Stomach smooth muscle (tissue), 2 donors: Measurements from ENCODE around the gene CDK3.
A peak's percentile ranks its signal among the peaks of the same experiment; 100 is the strongest.
"Not testable (repeated sequence)": the region's sequence is repeated elsewhere in the genome, so short reads cannot be mapped to it uniquely, and the experiment has no call there.

Source experiments
- H3K27ac ChIP-seq: one replicate; pipeline ENCODE4 v1.7.0; 2013; ENCODE audit warnings: mild to moderate bottlenecking, low read length, inconsistent platforms
- H3K27me3 ChIP-seq, 2 donors: one replicate each; pipeline ENCODE4 v1.7.0; 2013; ENCODE audit warnings: low read length in 2 of 2; ENCODE audit not compliant: insufficient read depth in 2 of 2, control insufficient read depth in 1 of 2
- H3K36me3 ChIP-seq, 2 donors: one replicate each; pipeline ENCODE4 v1.7.0; 2013; ENCODE audit warnings: low read length in 2 of 2; ENCODE audit not compliant: control insufficient read depth in 2 of 2, insufficient read depth in 2 of 2
- H3K4me1 ChIP-seq: one replicate; pipeline ENCODE4 v1.7.0; 2013; ENCODE audit warnings: low read length; ENCODE audit not compliant: control insufficient read depth, insufficient read depth
- H3K4me3 ChIP-seq, 2 donors: one replicate each; pipeline ENCODE4 v1.7.0; 2013; ENCODE audit warnings: low read length in 2 of 2
- H3K9ac ChIP-seq, 2 donors: one replicate each; pipeline ENCODE4 v1.7.0; 2013; ENCODE audit warnings: low read length in 2 of 2, mild to moderate bottlenecking in 1 of 2
- H3K9me3 ChIP-seq, 2 donors: one replicate each; pipeline ENCODE4 v1.7.0; 2013; ENCODE audit warnings: low read length in 2 of 2; ENCODE audit not compliant: control insufficient read depth in 2 of 2
- donor health status: healthy.
- donor health status: Pancreatic carcinoma.

Gene CDK3

DNA sequence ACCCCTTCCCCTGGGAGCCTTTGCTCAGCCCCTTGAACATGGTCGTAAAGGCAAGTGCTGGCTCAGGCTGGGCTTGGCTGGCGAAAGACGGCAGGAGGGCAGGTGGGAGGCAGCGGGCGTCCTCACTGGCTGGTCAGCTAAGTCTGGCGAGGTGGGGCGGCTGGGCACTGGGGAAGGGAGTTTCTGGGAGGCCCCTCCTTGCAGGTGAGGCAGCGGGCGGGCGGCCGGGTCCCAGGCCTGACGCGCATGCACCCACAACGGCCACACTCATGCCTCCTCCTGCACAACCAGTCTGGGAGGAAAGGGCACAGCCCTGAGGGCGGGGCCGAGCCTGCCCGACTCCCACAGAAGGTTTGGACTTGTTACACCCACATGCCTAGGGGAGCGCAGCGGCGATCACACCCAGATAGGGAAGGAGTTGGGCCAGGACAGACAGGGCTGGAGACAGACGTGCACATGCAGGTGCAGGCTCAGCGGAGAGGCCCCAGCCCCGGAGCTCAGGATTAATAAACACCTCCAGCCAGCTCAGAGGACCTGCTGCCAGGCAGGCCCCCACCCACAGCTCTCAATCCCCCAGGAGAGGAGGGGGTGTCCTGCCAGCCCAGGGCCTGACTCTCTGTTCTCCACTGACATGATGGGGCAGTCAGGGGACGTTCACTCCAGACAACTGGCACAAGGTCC, 26.6 kb downstream of the CDK3 start, which contains the start of gene EVPL:
EVPL (minus strand) TSS at position 148 of the 681 bp plus-strand sequence; CDS start at position 40, 108 bp downstream.
- H3K4me1 ChIP-seq = no peaks in the 10 kb centered on the region
- H3K27me3 ChIP-seq = no peaks in the 10 kb centered on the region
- H3K9me3 ChIP-seq = no peaks in the 10 kb centered on the region
- no peak within 1 kb of the TSS for H3K9ac ChIP-seq
- H3K36me3 ChIP-seq = no peaks in the 10 kb centered on the region
- no peak within 1 kb of the TSS for H3K4me3 ChIP-seq
- H3K27ac ChIP-seq = no peak within 1 kb of the TSS

DNA sequence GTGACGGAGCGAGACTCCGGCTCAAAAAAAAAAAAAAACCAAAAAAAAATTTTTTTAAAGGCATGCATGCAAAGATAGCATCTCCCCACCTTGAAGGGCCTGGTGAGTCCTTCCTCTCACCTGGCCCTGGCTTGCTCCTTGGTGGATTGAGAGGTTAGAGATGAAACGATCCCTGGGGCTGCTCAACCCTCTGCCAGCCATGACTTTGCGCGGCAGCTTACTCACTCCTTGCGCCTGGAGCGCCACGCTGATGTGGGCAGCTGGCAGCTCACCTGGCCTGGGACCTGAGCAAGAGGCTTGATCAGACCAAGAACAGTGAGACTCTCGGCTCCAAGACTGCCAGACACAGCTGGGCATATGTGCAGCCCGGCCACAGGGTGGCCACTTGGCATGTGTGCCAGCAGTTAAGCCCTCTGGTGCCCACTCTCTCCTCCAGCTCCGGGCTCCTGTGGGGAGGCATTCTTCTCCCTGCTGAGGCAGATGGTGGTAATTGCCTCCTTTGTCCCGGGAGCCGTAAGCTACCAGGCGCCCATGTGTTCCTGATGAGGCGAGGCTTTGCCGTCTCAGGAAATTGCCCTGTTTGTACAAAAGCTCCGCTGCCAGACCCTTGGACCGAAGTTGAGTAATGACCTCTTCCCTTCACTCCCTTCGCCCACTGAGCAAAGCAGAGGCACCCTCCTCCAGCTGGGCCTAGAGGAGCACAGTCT, 31.6 kb downstream of the CDK3 start:
- Histone ChIP-seq H3K27ac (no peak overlapping the region), H3K27me3 (no peaks in the 10 kb centered on the region), H3K9me3 (no peaks in the 10 kb centered on the region), H3K36me3 (no peaks in the 10 kb centered on the region), H3K4me1 (peaks cover 27% of the 10 kb centered on the region), H3K9ac (no peak overlapping the region), H3K4me3 (no peak overlapping the region)

DNA sequence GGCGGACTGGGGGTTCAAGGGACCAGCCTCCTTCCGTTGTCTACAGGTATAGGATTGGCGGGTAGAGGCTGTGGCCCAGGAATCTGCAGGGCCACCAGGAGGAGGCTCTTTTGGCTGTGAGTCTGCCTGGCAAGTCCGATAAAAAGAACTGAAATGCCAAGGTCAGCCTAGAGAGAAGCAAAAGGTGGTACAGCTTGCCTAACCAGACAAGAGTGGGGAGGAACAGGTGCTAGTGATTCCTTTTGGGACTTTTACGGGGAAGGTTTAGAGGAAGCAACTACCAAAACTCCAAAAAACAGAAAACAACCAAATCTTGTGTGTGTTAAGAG, 32.1 kb downstream of the CDK3 start:
- no peak overlapping the region for H3K27ac ChIP-seq

DNA sequence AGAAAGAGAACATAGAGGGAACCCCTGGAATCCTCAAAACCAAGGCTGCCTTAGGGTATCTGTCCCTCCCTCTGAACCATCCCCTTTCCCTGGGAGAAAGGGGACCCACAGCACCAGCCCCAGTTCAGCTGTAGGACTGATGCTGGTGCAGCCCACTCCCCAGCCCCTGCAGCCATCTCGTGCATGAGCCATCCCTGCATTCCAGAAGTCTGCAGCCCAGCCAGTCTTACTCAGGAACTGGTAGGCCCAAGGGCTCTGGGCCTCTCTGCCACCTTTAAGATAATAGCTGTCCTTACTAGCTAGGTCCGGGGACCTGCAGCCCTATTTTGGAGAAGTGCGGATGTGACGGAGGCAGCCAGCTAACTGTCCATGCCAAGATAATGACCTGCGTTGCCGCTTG, 32.5 kb downstream of the CDK3 start:
- H3K9me3 ChIP-seq = no peaks in the 10 kb centered on the region
- no peaks in the 10 kb centered on the region for H3K27me3 ChIP-seq
- H3K4me3 ChIP-seq = no peak overlapping the region
- no peak overlapping the region for H3K9ac ChIP-seq
- H3K27ac ChIP-seq = peak overlapping the region; percentile 53
- H3K36me3 ChIP-seq = no peaks in the 10 kb centered on the region
- H3K4me1 ChIP-seq = peaks cover 35% of the 10 kb centered on the region

More for the DNA sequence above, 32.1 kb downstream of the CDK3 start:
- Histone ChIP-seq H3K27me3 (no peaks in the 10 kb centered on the region), H3K9ac (no peak overlapping the region), H3K36me3 (no peaks in the 10 kb centered on the region), H3K4me3 (no peak overlapping the region), H3K9me3 (no peaks in the 10 kb centered on the region), H3K4me1 (peaks cover 31% of the 10 kb centered on the region)

DNA sequence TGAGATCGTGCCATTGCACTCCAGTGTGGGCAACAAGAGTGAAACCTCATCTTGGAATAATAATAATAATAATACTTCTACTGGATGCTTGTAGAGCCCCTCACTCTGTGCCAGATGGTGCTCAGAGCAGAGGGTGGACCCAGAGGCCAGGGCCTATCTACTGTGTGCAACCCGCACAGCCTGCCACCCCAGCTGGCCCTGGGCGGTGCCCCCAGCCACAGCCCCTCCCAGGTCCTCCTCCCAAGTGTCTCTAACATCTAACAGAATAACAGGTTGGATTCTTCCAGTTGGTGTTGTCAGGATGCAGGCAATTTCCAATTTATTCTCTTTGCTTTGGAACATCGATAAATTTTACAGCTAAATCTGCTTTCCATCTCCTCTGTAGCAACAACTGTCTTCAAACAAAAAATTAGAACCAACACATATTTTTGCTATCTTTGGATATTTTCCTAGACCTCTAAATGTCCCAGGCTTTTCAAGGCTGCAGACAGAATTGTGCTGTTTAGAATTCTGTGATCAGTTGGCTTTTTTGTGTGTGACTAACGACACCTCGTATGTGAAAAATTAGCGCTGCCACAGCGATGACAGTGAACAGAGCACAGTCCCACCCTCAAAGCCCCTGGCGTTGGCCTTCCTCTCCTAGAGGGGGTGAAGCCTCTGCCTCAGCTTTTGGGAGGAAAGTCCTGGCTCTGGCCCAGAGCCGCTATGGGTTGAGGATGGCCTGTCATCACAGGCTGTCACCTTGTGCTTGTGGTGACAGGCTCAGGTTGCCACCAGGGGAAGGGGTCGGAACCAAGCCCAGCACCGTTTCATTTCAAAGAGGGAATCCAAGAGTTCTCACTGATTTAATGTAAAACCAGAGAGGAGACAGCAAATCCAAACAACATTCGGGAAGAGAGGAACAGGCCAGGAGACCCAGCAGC, 34.0 kb downstream of the CDK3 start:
- peaks cover 45% of the 10 kb centered on the region for H3K4me1 ChIP-seq
- no peaks in the 10 kb centered on the region for H3K9me3 ChIP-seq
- peaks cover 0 to 5% of the 10 kb centered on the region in 2 donors for H3K36me3 ChIP-seq
- peak overlapping the region; percentile 69 for H3K27ac ChIP-seq
- H3K27me3 ChIP-seq = no peaks in the 10 kb centered on the region
- H3K4me3 ChIP-seq = no peak overlapping the region
- peak overlapping the region in 1 of 2 donors; percentile 49 for H3K9ac ChIP-seq

DNA sequence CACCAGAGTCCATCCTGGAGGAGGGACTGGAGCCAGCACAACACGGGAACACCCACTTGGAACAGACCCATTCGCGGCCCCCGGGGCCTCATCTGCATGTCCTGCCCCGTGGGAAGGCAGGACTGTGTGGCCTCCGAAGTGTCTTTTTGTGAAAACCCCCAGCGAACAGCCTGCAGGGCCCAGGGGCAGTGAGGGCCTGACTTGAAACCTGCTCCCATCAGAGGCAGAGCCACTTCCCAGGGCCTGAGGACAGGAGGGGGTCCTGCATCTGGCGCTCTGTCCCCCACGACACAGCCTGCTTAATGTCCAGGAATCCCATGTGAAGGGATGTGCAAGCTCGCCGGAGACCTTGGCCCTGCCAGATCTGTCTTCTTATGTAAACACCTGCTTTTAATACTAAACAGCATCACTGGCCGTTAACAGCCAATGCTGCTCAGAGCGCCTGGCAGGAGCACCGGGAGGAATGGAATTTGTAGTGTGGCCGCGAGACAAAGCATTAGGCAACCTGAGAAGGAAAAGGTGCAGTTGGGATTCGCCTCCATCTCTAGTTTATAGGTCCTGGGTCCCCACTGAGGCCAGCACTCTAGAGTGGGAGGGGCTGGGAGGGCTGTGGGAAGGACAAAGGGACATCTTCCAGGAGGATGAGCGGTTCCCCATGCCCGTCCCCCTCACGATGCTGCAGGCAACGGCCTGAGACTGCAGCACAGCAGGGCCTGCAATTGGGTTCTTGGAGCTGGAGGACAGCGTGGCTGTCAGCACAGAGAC, 36.0 kb downstream of the CDK3 start:
- H3K9ac ChIP-seq = peak overlapping the region in 1 of 2 donors; percentile 55
- peak overlapping the region; percentile 80 for H3K27ac ChIP-seq
- peaks cover 12 to 25% of the 10 kb centered on the region in 2 donors for H3K36me3 ChIP-seq
- H3K4me3 ChIP-seq = peak overlapping the region in 1 of 2 donors; percentile 15
- no peaks in the 10 kb centered on the region for H3K27me3 ChIP-seq
- peaks cover 45% of the 10 kb centered on the region for H3K4me1 ChIP-seq
- H3K9me3 ChIP-seq = no peaks in the 10 kb centered on the region

DNA sequence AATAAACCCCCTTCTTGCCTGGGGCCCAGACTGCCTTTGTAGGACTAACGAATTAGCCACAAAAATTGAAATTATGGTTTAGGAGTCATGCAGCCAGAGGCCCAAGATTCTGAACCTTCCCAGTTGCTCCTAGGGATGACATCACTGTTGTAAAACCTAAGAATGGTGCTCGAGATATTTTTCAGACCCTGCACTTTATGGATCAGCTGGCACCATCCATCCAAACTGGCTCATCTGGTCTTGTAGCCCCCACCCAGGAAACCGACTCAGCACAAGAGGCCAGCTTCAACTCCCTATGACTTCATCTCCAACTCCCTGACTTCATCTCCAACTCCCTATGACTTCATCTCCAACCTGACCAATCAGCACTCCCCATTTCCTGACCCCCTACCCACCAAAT, 37.4 kb downstream of the CDK3 start:
- Histone ChIP-seq H3K4me1 (peaks cover 45% of the 10 kb centered on the region), H3K27me3 (no peaks in the 10 kb centered on the region), H3K4me3 (no peak overlapping the region), H3K9me3 (no peaks in the 10 kb centered on the region), H3K27ac (peak overlapping the region; percentile 80), H3K36me3 (peaks cover 19 to 30% of the 10 kb centered on the region in 2 donors), H3K9ac (peak overlapping the region in 1 of 2 donors; percentile 64)

DNA sequence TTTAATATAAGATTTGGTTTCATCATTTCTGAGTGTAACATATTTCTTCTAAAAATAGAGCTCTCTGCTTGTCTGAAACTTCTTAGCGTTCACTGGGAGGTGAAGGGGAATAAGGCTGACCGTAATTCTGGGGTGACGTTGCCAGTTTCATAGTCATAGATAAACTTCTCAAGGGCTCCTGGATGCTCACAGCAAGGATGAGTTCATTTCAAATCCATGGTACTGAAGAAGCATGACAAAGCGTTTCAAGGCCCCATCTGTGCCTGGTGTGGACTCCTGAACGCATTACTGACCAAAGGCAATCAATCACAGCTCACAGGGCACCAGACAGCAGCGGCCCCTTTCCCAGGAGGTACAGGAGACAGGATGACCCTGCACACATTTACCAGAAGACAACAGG, 38.5 kb downstream of the CDK3 start:
- peak overlapping the region; percentile 80 for H3K27ac ChIP-seq
- peaks cover 39% of the 10 kb centered on the region for H3K4me1 ChIP-seq
- H3K27me3 ChIP-seq = no peaks in the 10 kb centered on the region
- no peaks in the 10 kb centered on the region for H3K9me3 ChIP-seq
- no peak overlapping the region for H3K4me3 ChIP-seq
- H3K9ac ChIP-seq = peak overlapping the region in 1 of 2 donors; percentile 64
- H3K36me3 ChIP-seq = peaks cover 30 to 40% of the 10 kb centered on the region in 2 donors

DNA sequence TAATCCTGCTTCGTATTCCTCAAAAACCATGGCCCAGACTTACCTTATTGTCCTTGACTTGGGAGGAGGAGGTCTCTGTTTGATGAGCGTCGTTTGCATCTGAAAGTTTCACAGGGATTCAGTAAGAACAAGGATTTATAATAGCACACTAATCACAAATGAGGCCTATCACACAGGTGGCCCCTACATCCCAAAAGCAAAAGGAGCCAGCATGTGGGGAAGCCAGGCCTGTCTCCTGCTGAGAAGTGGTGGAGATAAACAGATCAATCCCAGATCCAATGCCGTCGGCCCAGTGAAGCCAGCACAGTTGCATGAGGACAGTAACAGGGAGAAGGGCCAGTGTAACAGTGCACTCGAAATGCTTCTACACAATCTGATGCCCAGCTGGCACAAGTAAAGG, 39.7 kb downstream of the CDK3 start:
- Histone ChIP-seq H3K9me3 (no peaks in the 10 kb centered on the region), H3K4me1 (peaks cover 30% of the 10 kb centered on the region), H3K4me3 (no peak overlapping the region), H3K36me3 (peaks cover 43 to 51% of the 10 kb centered on the region in 2 donors), H3K27me3 (no peaks in the 10 kb centered on the region), H3K27ac (peak overlapping the region; percentile 80), H3K9ac (no peak overlapping the region)

DNA sequence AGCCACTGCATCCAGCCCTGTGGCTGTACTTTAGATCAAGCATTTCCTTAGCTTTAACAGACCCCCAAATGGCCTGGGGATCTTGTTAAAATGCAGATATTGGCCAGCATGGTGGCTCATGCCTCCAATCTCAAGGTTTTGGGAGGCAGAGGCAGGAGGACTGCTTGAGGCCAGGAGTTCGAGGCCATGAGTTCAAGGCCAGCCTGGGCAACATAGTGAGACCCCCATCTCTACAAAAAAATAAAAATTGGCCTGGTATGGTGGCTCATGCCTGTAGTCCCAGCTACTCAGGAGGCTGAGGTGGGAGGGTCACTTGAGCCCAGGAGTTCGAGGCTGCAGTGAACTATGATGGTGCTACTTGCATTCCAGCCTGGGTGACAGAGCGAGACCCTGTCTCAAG, 42.2 kb downstream of the CDK3 start:
- H3K27ac ChIP-seq, H3K27me3 ChIP-seq, H3K9me3 ChIP-seq, H3K4me3 ChIP-seq, H3K9ac ChIP-seq: not testable (repeated sequence)
- Histone ChIP-seq H3K36me3 (peaks cover 61 to 69% of the 10 kb centered on the region in 2 donors), H3K4me1 (peaks cover 13% of the 10 kb centered on the region)
